Small intestine (tissue), 7 donors: ENCODE data around the gene FAM43A. TPM values are rescaled to one million over a fixed set of nuclear protein-coding genes. Genes with fewer than 3 reads are reported as not detected.

Source experiments
- DNase-seq, 2 donors: peaks; one replicate each; pipeline versions ENCODE4 v3.0.0 to v3.0.0-alpha.2; 2013
- FAIRE-seq: peaks from 2 replicates; lab custom pipeline; 2012; peaks lifted over from hg19 to GRCh38; lab: Jason Lieb, UNC
- H3K27ac ChIP-seq, 3 donors: one replicate each; pipeline ENCODE4 v1.5.1; 2013; ENCODE audit warnings: low read length in 2 of 3, mild to moderate bottlenecking in 2 of 3, control low read depth in 1 of 3, inconsistent platforms in 1 of 3, low read depth in 1 of 3, moderate library complexity in 1 of 3
- H3K27me3 ChIP-seq, 3 donors: one replicate each; pipeline ENCODE4 v1.6.1; 2013; ENCODE audit warnings: low read length in 3 of 3, inconsistent platforms in 1 of 3; ENCODE audit not compliant: control insufficient read depth in 3 of 3, insufficient read depth in 3 of 3
- H3K36me3 ChIP-seq, 3 donors: one replicate each; pipeline ENCODE4 v1.6.1; 2013; ENCODE audit warnings: low read length in 3 of 3, inconsistent platforms in 1 of 3, low read depth in 1 of 3, mild to moderate bottlenecking in 1 of 3, moderate library complexity in 1 of 3; ENCODE audit not compliant: control insufficient read depth in 3 of 3, insufficient read depth in 2 of 3
- H3K4me1 ChIP-seq, 3 donors: one replicate each; pipeline ENCODE4 v1.6.1; 2013; ENCODE audit warnings: low read length in 2 of 3, inconsistent platforms in 1 of 3, low read depth in 1 of 3, mild to moderate bottlenecking in 1 of 3, moderate library complexity in 1 of 3; ENCODE audit not compliant: control insufficient read depth in 3 of 3, insufficient read depth in 2 of 3
- H3K4me3 ChIP-seq, 3 donors: one replicate each; pipeline ENCODE4 v1.5.1; 2013; ENCODE audit warnings: low read length in 3 of 3, control low read depth in 1 of 3, inconsistent platforms in 1 of 3, low read depth in 1 of 3, mild to moderate bottlenecking in 1 of 3, moderate library complexity in 1 of 3
- H3K9me3 ChIP-seq, 2 donors: one replicate each; pipeline ENCODE4 v1.6.1; 2013; ENCODE audit warnings: low read depth in 1 of 2, low read length in 1 of 2; ENCODE audit not compliant: control insufficient read depth in 2 of 2, insufficient read depth in 1 of 2
- WGBS, 3 donors: extraction: QIAGEN DNeasy Blood & Tissue Kit; methylation state at CpG; one replicate each; pipeline ENCODE4 v1.1.7; 2013; 5-methylcytosine and 5-hydroxymethylcytosine counted together
- polyA plus RNA-seq, 4 donors: library from polyadenylated mRNA; stranded (reverse) in 3 of 4; unstranded in 1 of 4; fragments of 200-250 nt in 3 of 4; fragments of 120-200 nt in 1 of 4; gene quantifications; one replicate each; pipeline versions ENCODE4 v1.2.1 to v1.2.3, GENCODE V29; 2013
- donor health status: healthy with polysubstance abuse.
- donor health status: control.
- donor health status: control.
- donor health status: Bipolar disorder and iron deficiency.
- donor health status: healthy.

FAM43A gene
- polyA plus RNA-seq, 4 donors, result 0.45 to 9.8 (median 2.1) TPM

- no peaks in the 10 kb centered on the region for H3K9me3 ChIP-seq
- peak; percentile 54 to 70 for DNase-seq
- WGBS, 3 donors, result 0% methylated on average over 5 of the region's 5 CpGs
- H3K27me3 ChIP-seq, result peaks cover 0 to 9% (median 0%) of the 10 kb centered on the region in 3 donors
- FAIRE-seq, result no peak
- peaks cover 0 to 9% (median 2%) of the 10 kb centered on the region in 3 donors for H3K36me3 ChIP-seq
- peak overlapping the region; percentile 62 to 94 (median 86) for H3K27ac ChIP-seq
- H3K4me1 ChIP-seq, result peaks cover 0 to 11% (median 0%) of the 10 kb centered on the region in 3 donors
- H3K4me3 ChIP-seq, result peak overlapping the region; percentile 71 to 97 (median 88)
Observed at GRCh38 chr3:194671511-194671899, 14.2 kb upstream of the FAM43A start.

DNA sequence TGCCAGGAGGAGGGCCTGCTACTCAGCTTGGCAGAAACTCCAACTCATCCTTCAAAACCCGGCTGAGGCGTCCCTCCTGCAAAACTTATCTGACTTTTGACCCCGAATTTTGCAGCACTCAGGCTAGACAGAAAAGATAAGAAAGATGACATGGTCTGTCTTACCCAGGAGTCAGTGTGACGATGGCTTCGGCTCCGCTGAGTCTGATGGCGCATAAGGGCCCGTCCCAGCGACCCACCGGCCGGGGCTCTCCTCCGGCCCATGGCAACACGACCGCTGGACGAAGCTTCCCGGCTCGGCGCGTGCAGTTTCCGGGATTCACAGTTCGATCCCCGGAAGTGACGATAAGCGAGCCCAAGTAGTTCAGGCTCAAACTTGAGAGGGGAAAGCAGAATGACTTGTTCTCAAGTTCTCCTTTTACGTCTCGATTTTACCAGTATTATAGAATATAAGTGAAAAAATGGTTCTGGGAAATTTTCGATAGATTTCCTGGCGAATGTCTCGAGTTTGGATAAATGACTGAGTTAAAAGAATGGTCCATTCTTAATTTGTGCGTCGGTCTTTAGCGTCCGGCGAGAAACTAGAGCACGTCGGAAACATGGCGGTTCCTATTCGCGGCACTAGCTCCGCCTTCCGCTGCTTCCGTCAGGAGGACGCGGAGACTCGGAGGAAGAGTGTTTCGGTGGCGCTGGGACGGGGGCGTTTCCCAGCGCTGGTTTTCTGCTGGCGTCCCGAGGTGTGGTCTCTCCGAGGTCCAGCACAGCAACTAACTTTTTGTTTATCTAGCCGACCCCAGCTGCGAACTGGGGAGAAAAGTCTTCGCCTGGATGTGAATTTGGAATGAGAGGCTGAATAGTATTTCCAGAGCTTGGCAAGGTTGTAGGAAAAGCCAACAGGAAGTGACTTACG is 13.5 kb upstream of the FAM43A start, which contains the start of gene LSG1:
Gene LSG1, minus strand, starts transcription at position 292 of the 909 bp plus-strand sequence. Its CDS starts 29 bp downstream, at position 263.
- WGBS, 3 donors, result 0 to 1% (median 0%) methylated on average over 57 of the region's 57 CpGs
- Histone ChIP-seq H3K9me3 (no peaks in the 10 kb centered on the region), H3K27ac (peak within 1 kb of the TSS; percentile 63 to 94 (median 86)), H3K27me3 (peaks cover 0 to 9% (median 0%) of the 10 kb centered on the region in 3 donors), H3K36me3 (peaks cover 0 to 9% (median 0%) of the 10 kb centered on the region in 3 donors), H3K4me1 (peaks cover 0 to 11% (median 0%) of the 10 kb centered on the region in 3 donors), H3K4me3 (peak within 1 kb of the TSS; percentile 71 to 97 (median 88))
- FAIRE-seq (no peak), DNase-seq (peak; percentile 95 to 99)

DNA sequence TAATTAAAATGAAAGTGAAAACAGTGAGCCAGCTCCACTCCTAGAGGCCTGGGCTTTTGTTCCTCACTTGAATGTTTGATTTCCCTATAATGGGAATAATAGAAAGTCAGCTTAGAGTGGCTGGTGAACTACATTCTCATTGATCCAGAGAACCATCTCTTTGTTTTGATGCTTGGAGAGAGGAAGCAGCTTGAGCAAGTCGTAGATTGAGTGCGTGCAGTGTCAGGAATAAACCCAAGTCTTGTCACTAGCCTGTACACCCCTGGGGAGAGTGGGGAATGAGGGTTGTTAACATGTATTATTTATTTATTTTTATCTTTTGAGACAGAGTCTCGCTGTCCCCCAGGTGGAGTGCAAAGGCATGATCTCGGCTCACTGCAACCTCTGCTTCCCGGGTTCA is 12.8 kb upstream of the FAM43A start:
- H3K9me3 ChIP-seq, result no peaks in the 10 kb centered on the region
- peaks cover 0 to 9% (median 0%) of the 10 kb centered on the region in 3 donors for H3K27me3 ChIP-seq
- FAIRE-seq, result no peak
- no peak for DNase-seq
- peaks cover 0 to 11% (median 0%) of the 10 kb centered on the region in 3 donors for H3K4me1 ChIP-seq
- peaks cover 0 to 6% (median 0%) of the 10 kb centered on the region in 3 donors for H3K36me3 ChIP-seq
- H3K27ac ChIP-seq, result peak overlapping the region; percentile 63 to 94 (median 86)
- 33 to 39% (median 34%) methylated on average over 5 of the region's 5 CpGs for WGBS, 3 donors
- H3K4me3 ChIP-seq, result peak overlapping the region in 2 of 3 donors; percentile 71 to 97

GRCh38 chr3:194673761-194674160 is 11.9 kb upstream of the FAM43A start:
- FAIRE-seq (no peak), DNase-seq (no peak)
- Histone ChIP-seq H3K36me3 (peaks cover 0 to 6% (median 0%) of the 10 kb centered on the region in 3 donors), H3K4me3 (no peak overlapping the region), H3K9me3 (no peaks in the 10 kb centered on the region), H3K27me3 (peaks cover 0 to 9% (median 0%) of the 10 kb centered on the region in 3 donors), H3K4me1 (peaks cover 0 to 11% (median 0%) of the 10 kb centered on the region in 3 donors), H3K27ac (no peak overlapping the region)
- WGBS, 3 donors, result 64 to 82% (median 76%) methylated on average over 3 of the region's 3 CpGs

DNA sequence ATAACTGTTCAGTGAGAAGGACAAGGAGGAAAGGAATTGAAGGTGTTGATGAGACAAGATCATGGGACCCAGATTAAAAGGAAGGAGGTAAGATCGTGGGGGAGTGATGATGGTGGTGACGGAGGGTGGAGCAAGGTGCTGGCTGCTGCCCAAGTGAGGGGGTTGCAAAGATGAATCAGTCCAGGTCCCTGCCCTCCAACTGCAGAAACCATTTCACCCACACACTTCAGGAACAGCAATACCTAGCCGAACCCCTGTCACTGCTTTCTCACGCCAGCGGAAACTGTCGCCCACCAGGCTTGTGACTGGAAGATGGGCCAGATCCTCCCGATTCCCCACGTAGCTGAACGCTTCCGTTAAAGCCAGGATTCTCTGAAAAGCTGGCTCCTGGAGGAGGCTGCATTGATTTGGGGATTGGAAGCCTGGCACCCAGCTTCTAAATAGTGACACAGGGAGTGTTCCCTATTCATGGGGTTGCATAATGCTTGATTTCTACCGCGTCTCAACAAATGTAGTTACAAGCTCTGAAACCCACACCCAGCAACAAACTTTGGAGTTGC is 10.5 kb upstream of the FAM43A start:
- Histone ChIP-seq H3K9me3 (no peaks in the 10 kb centered on the region), H3K27ac (no peak overlapping the region), H3K4me3 (no peak overlapping the region), H3K4me1 (peaks cover 0 to 11% (median 0%) of the 10 kb centered on the region in 3 donors), H3K27me3 (peaks cover 0 to 9% (median 0%) of the 10 kb centered on the region in 3 donors), H3K36me3 (no peaks in the 10 kb centered on the region)
- FAIRE-seq (no peak), DNase-seq (no peak)
- WGBS, 3 donors, result 50 to 58% (median 57%) methylated on average over 12 of the region's 12 CpGs

DNA sequence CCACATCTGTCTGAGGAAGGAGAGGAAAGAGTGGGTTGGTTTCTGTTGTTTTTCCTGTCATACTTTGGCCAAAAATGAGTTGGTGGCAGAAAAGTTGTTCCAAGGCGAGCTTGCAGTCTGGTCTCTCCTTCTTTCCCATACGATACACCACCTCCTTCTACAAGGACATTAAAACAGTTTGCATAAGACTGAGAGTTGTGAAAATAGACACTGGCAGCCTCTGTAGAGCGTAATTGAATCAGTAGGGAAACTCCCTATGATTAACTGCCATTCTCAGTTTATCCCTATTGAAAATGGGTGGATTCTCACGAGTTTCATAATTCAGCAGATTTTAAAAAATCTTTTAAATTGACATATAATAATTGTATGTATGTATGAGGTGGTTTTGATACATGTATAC is 10.0 kb upstream of the FAM43A start:
- Histone ChIP-seq H3K27me3 (peaks cover 0 to 9% (median 0%) of the 10 kb centered on the region in 3 donors), H3K36me3 (no peaks in the 10 kb centered on the region), H3K4me1 (peaks cover 0 to 9% (median 0%) of the 10 kb centered on the region in 3 donors), H3K9me3 (no peaks in the 10 kb centered on the region), H3K4me3 (no peak overlapping the region), H3K27ac (no peak overlapping the region)
- no peak for FAIRE-seq
- WGBS, 3 donors, result 46 to 62% (median 48%) methylated on average over 4 of the region's 4 CpGs
- DNase-seq, result no peak

- peaks cover 0 to 3% (median 0%) of the 10 kb centered on the region in 3 donors for H3K4me1 ChIP-seq
- 78 to 81% (median 80%) methylated on average over 1 of the region's 1 CpG for WGBS, 3 donors
- H3K36me3 ChIP-seq, result no peaks in the 10 kb centered on the region
- peaks cover 0 to 14% (median 0%) of the 10 kb centered on the region in 3 donors for H3K27me3 ChIP-seq
- DNase-seq (no peak), FAIRE-seq (no peak)
- no peak overlapping the region for H3K27ac ChIP-seq
- no peak overlapping the region for H3K4me3 ChIP-seq
- no peaks in the 10 kb centered on the region for H3K9me3 ChIP-seq
Observed at GRCh38 chr3:194676471-194676870, 9.2 kb upstream of the FAM43A start.
